Stimulated activated CD8-positive, alpha-beta memory T cell treated with anti-CD3 and anti-CD28 coated beads, Interleukin-15, amount 100 ng/mL, for 4 hours (primary cell): ENCODE data around the gene ATRNL1.
"Not testable (repeated sequence)": the region's sequence is repeated elsewhere in the genome, so short reads cannot be mapped to it uniquely, and the experiment has no call there.

ENCODE experiments used
- DNase-seq, 2 donors: peaks; one replicate each; pipeline ENCODE4 v3.0.0-alpha.2; 2020; ENCODE audit warnings: low read depth in 2 of 2

ATRNL1 gene

DNA sequence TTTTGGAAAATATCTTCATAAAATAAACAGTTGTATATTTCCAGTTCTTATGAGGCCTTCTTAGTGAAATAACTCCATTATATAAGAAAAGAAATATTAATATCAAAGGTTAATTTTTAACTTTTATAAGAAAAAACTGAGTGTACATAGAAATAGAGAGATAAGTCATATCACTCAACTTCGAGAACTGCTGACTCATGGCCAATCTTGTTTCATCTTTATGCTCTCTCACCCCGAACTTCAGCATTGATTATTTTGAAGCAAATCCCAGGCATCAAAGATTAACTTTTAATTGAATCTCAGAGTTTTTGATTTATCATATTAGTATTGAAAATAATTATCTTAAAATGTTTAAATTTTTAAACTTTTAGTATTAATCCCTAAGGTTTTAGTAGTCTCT, 652.8 kb downstream of the ATRNL1 start:
- DNase-seq, result no peak

DNA sequence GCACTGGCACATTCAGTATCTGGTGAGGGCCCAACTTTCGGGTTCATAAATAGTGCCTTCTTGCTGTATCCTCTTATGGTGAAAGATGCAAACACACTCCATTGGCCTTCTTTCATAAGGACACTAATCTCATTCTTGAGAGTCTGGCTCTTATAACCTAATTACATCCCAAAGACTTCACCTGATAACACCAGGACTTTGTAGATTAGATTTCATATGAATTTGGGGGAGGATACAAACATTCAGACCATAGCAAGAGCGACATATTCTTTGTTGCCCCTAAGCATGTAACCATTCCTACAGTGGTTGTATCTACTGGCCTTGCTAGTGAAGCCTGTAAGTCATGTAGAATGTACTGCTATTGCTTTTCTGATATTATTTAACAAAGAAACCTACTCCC, 654.6 kb downstream of the ATRNL1 start:
- DNase-seq, result no peak

DNA sequence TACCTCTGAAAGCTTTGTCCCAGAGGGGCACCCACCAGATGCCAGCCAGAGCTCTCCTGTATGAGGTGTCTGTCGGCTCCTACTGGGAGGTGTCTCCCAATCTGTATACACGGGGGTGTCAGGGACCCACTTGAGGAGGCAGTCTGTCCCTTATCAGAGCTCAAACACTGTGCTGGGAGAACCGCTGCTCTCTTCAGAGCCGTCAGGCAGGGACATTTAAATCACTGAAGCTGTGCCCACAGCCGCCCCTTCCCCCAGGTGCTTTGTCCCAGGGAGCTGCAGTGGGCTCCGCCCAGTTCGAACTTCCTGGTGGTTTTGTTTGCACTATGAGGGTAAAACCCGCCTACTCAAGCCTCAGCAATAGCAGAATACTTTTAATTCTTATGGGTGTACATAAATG, 665.3 kb downstream of the ATRNL1 start:
- DNase-seq, result not testable (repeated sequence)

- no peak for DNase-seq
Observed at GRCh38 chr10:115760131-115760530, 667.0 kb downstream of the ATRNL1 start.

- no peak for DNase-seq
Observed at GRCh38 chr10:115761166-115761565, 668.0 kb downstream of the ATRNL1 start.

- DNase-seq, result no peak
Observed at GRCh38 chr10:115762029-115762428, 668.9 kb downstream of the ATRNL1 start.

DNA sequence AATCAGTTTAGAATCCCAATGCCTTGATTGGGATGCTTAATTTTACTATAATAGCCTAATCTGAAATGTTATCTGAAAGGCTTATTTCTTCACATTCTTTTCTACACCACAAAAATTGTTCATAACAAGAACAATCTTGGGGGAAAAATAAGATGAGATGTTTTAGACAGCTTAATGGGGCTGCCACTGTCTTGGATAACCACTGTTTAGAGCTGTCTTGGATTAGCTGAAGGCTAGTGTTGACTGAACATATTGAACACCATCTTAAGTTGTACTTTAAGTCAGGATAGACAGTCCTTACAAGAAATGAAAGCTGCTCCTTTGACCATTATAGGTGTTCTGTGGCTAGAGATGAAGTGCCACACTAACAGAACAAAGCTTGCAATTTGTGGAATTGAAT, 678.6 kb downstream of the ATRNL1 start:
- DNase-seq, result no peak

- DNase-seq, result no peak
Observed at GRCh38 chr10:115772606-115773005, 679.4 kb downstream of the ATRNL1 start.

DNA sequence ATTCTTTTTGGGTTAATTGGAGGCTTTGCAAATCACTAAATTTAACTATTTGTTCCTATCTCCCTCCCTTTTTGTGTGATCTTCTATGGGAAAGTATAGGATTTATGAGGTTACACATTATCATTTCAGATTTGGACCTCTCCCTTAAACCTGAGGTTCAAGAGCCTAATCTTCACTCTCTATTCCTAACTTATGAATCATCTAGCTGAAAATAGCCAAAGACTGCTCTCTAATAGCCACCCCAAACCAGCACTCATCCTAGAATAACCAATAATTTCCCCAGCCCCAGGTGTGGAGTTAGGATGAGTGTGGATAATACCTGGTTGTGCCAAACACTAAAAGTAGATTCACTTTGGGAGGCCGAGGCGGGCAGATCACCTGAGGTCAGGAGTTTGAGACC, 680.7 kb downstream of the ATRNL1 start:
- no peak for DNase-seq

- DNase-seq, result no peak
Observed at GRCh38 chr10:115774721-115775120, 681.6 kb downstream of the ATRNL1 start.

DNA sequence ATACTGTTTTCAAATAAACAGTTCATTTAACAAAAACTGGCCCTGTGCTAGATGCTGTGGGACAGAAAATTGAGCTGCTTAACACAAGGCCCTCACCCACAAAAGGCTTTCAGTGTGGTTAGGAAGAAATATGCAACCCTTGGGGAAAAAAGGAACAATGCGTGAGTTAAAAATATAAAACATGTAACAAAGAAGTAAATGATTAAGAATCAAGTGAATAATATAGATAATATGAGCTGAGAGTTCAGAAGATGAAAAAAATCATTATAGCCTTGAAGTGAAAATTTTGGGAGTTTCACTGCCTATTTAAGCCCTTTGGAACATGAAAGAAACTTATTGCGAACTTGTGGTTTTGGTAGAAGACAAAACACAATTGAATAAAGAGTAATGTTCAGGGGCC, 684.5 kb downstream of the ATRNL1 start:
- no peak for DNase-seq

DNA sequence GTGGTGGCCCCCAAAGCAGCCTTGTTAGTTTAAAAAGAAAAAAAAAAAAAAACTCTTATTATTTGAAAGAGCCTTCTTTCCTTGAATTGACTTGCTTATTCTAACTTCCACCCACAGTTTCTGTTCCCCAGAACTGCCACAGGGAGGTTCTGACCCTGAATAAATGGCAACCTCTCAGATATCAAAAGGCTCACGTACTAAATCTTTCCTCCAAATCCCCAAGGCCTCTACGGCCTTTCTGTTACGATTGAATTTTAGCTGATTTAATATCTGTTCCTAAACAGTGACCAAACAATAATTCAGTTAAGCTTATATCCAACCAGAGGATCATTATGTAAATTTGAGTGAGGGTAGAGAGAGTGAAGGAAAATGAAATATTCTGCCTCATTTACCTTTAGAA, 697.1 kb downstream of the ATRNL1 start:
- DNase-seq, result no peak

- no peak for DNase-seq
Observed at GRCh38 chr10:115795964-115796363, 702.8 kb downstream of the ATRNL1 start.

GRCh38 chr10:115801457-115801856, 708.3 kb downstream of the ATRNL1 start:
- DNase-seq, result no peak

DNA sequence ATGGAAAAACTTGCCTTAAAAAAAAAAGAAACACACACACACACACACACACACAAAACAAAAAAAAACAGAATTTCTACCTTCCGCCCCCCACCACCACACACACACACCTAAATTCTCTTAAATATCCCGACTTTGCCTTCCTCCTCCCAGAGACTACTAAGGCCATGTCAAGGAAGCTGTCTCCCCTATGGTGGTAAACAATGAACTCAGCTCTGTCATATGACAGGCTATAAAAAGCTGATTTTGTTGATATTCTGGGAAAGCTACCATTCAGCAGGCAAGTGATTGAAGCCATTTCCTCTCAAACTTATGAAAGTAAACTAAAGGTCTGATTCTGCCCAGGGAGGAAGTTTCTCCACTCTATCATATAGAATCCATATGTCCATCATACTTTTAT, 708.8 kb downstream of the ATRNL1 start:
- DNase-seq, result no peak

DNA sequence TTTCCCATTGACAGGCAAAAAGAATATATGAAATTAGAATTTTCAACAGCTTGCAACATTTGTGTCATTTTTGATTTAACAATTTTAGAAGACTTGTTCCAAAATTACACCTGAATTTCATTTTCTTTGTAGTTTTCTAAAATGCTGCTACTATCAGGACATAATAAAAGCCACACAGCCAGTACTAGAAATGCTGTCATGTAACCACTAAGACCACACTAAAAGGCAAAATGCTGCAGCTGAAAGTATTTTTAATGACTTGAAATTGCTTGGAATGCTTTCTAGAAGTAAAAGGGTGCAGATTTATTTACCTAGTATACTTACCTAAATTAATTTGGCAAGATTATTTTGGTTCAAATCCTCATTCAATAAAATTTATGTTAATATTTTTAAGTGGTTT, 709.7 kb downstream of the ATRNL1 start:
- no peak for DNase-seq

GRCh38 chr10:115814542-115814941, 721.4 kb downstream of the ATRNL1 start:
- no peak for DNase-seq

GRCh38 chr10:115818012-115818411, 724.8 kb downstream of the ATRNL1 start:
- DNase-seq, result no peak

GRCh38 chr10:115826396-115826795, 733.2 kb downstream of the ATRNL1 start:
- DNase-seq, result no peak

DNA sequence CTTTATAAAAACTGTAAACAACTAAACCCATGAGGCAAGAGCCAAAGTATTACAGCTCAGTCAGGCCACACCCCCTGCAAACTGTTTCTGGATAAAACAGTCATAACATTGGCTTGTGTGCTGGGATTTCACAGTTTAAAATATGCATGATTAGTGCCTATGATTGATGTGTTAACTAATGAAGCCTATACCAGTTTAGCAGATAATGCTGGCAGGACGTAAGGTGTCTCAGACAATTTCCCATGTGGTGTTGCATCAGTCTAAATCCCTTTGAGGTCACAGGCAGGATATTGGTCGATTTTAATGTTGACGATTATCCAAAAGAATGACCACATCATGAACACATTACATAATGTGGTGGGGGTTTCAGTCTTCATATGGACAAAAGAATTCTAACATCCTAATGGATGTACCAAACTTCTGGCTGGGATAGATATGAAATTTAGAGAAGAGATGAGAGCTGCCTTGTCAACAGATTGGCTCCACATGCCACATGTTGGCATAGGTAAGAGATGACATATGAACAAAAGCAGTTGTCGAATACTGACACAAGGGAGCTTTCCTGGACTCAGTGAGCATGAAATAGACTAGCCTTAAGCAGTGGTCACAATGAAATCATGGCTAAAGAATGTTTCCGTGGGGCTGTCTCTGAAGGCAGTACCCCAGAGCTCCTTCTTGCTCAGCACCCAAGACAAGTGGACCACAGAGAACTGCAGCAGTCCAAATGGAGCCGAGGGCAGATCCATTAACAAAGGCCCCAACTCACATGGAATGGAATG, 734.3 kb downstream of the ATRNL1 start:
- DNase-seq, result no peak

- not testable (repeated sequence) for DNase-seq
Observed at GRCh38 chr10:115828182-115828581, 735.0 kb downstream of the ATRNL1 start.

- DNase-seq, result no peak
Observed at GRCh38 chr10:115829521-115830205, 736.5 kb downstream of the ATRNL1 start.

GRCh38 chr10:115830265-115830970, 737.3 kb downstream of the ATRNL1 start:
- no peak for DNase-seq
